H1 (cell line): ENCODE results near the gene UPK2.

Experiments
- POLR2AphosphoS5 ChIP-seq: IDR thresholded peaks from 2 replicates; pipeline ENCODE4 v1.6.1; 2011; ENCODE audit warnings: low read depth, low read length
- TF ChIP-seq, protein P1 (sequence below), 3 experiments: IDR thresholded peaks; 1 replicate in 2 of 3; 2 replicates in 1 of 3; pipeline versions ENCODE4 v1.5.1 to v1.6.1; 2011; ENCODE audit warnings: low read length in 3 of 3, mild to moderate bottlenecking in 3 of 3, inconsistent platforms in 2 of 3, low read depth in 1 of 3, moderate library complexity in 1 of 3; ENCODE audit not compliant: insufficient read depth in 1 of 3; ENCODE audit errors: control extremely low read depth in 1 of 3

DNA sequence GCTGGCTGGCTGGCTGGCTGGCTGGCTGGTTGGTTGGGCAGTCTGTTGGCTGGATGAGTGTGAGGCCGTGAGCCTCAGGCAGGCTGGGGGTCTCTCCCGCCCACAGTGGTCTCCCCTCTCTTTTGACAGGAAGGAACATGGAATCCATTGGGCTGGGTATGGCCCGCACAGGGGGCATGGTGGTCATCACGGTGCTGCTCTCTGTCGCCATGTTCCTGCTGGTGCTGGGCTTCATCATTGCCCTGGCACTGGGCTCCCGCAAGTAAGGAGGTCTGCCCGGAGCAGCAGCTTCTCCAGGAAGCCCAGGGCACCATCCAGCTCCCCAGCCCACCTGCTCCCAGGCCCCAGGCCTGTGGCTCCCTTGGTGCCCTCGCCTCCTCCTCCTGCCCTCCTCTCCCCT is 1.9 kb downstream of the UPK2 start:
- TF ChIP-seq, protein P1, sequence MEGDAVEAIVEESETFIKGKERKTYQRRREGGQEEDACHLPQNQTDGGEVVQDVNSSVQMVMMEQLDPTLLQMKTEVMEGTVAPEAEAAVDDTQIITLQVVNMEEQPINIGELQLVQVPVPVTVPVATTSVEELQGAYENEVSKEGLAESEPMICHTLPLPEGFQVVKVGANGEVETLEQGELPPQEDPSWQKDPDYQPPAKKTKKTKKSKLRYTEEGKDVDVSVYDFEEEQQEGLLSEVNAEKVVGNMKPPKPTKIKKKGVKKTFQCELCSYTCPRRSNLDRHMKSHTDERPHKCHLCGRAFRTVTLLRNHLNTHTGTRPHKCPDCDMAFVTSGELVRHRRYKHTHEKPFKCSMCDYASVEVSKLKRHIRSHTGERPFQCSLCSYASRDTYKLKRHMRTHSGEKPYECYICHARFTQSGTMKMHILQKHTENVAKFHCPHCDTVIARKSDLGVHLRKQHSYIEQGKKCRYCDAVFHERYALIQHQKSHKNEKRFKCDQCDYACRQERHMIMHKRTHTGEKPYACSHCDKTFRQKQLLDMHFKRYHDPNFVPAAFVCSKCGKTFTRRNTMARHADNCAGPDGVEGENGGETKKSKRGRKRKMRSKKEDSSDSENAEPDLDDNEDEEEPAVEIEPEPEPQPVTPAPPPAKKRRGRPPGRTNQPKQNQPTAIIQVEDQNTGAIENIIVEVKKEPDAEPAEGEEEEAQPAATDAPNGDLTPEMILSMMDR (IDR thresholded peaks at IDR 0.05; ENCODE audit: control extremely low read depth in 1 of 3, insufficient read depth in 1 of 3, low read depth in 1 of 3, low read length in 3 of 3) = no peak
- TF ChIP-seq POLR2AphosphoS5 = no peak
